ENCODE measurements around the gene EQTN. TPM values are rescaled to one million over a fixed set of nuclear protein-coding genes. Genes with fewer than 3 reads are reported as not detected.

Gene EQTN
- total RNA-seq (ENCODE audit: low replicate concordance): not detected in 2 replicates

- no peak within 1 kb of the TSS for H3K4me3 ChIP-seq (ENCODE audit: low read depth, low read length)
- no peak for TF ChIP-seq CTCF (IDR thresholded peaks at IDR 0.05; ENCODE audit: insufficient read depth, low read length)
- DNase-seq (ENCODE audit: low read depth): no peak
These were observed at the start of gene EQTN for GRCh38 chr9:27297050-27297449. Gene EQTN, minus strand, starts transcription at chr9:27297150. Its CDS starts 95 bp downstream, at chr9:27297055.

- TF ChIP-seq CTCF (IDR thresholded peaks at IDR 0.05; ENCODE audit: insufficient read depth, low read length): no peak
- DNase-seq (ENCODE audit: low read depth): no peak
These were observed 47.8 kb upstream of the EQTN start for GRCh38 chr9:27344776-27345175.

GRCh38 chr9:27341545-27342294, 44.8 kb upstream of the EQTN start:
- DNase-seq (ENCODE audit: low read depth): no peak
- H3K4me3 ChIP-seq (ENCODE audit: low read depth, low read length): no peak overlapping the region
- no peak for TF ChIP-seq CTCF (IDR thresholded peaks at IDR 0.05; ENCODE audit: insufficient read depth, low read length)

More at GRCh38 chr9:27344776-27345175, 47.8 kb upstream of the EQTN start:
- no peak overlapping the region for H3K4me3 ChIP-seq (ENCODE audit: low read depth, low read length)

GRCh38 chr9:27340961-27341511, 44.1 kb upstream of the EQTN start:
- H3K4me3 ChIP-seq (ENCODE audit: low read depth, low read length): no peak overlapping the region
- DNase-seq (ENCODE audit: low read depth): no peak
- TF ChIP-seq CTCF (IDR thresholded peaks at IDR 0.05; ENCODE audit: insufficient read depth, low read length): no peak

- no peak for DNase-seq (ENCODE audit: low read depth)
- TF ChIP-seq CTCF (IDR thresholded peaks at IDR 0.05; ENCODE audit: insufficient read depth, low read length): no peak
- H3K4me3 ChIP-seq (ENCODE audit: low read depth, low read length): no peak overlapping the region
These were observed 43.3 kb upstream of the EQTN start for GRCh38 chr9:27340285-27340674.

- DNase-seq (ENCODE audit: low read depth): no peak
- no peak overlapping the region for H3K4me3 ChIP-seq (ENCODE audit: low read depth, low read length)
- no peak for TF ChIP-seq CTCF (IDR thresholded peaks at IDR 0.05; ENCODE audit: insufficient read depth, low read length)
These were observed 42.8 kb upstream of the EQTN start for GRCh38 chr9:27339661-27340284.

Measured in fibroblast of the aortic adventitia (primary cell).